Testis (tissue), 2 donors: ENCODE measurements around the gene LNPEP.

Experiments
- CTCF ChIP-seq, 3 experiments: fragments of 450-650 bp in 2 of 3; fragments of 200-600 bp in 1 of 3; sonication (generic) in 1 of 3; IDR thresholded peaks; one replicate each; pipeline ENCODE4 v1.5.1; 2016 to 2019; ENCODE audit warnings: antibody characterized with exemption in 3 of 3, mild to moderate bottlenecking in 2 of 3, moderate library complexity in 1 of 3
- POLR2A ChIP-seq: fragments of 450-650 bp; IDR thresholded peaks from one replicate; pipeline ENCODE4 v1.6.1; 2017; ENCODE audit warnings: antibody characterized with exemption, mild to moderate bottlenecking, moderate library complexity

DNA sequence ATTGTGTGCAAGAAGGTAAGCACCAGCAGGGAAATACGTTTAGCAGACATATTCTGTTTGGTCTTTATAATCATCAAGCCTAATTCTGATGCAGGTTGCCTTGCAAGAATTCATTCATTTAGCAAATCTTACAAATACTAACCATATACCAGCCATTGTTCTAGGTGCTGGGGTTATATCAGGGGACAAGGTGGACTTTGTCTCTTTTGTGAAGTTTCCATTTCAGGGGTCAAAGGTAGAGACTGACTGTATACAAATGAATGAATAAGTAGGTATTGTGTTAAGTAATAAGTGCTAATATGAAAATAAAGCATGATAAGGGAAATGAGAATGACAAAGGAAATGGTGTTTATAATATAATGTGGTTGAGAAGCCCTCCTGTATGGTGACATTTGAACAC, 64.0 kb downstream of the LNPEP start:
- TF ChIP-seq CTCF (IDR thresholded peaks at IDR 0.05) (no peak), POLR2A (no peak)
